Urinary bladder (tissue), 4 donors: ENCODE results near the gene GLRA3. TPM values are rescaled to one million over a fixed set of nuclear protein-coding genes. Genes with fewer than 3 reads are reported as not detected.

Source experiments
- DNase-seq: peaks from one replicate; pipeline ENCODE4 v3.0.0-alpha.2; 2015; ENCODE audit errors: extremely low spot score
- H3K27ac ChIP-seq: one replicate; pipeline ENCODE4 v1.5.1; 2013; ENCODE audit warnings: low read depth, mild to moderate bottlenecking, moderate library complexity
- H3K36me3 ChIP-seq: one replicate; pipeline ENCODE4 v1.6.1; 2013; ENCODE audit warnings: mild to moderate bottlenecking, moderate library complexity; ENCODE audit not compliant: insufficient read depth
- H3K4me1 ChIP-seq: one replicate; pipeline ENCODE4 v1.6.1; 2013; ENCODE audit warnings: mild to moderate bottlenecking, moderate library complexity; ENCODE audit not compliant: insufficient read depth
- H3K4me3 ChIP-seq: one replicate; pipeline ENCODE4 v1.5.1; 2013; ENCODE audit warnings: low read depth, low read length
- WGBS: extraction: QIAGEN DNeasy Blood & Tissue Kit; methylation state at CpG from one replicate; pipeline ENCODE4 v1.1.7; 2013; 5-methylcytosine and 5-hydroxymethylcytosine counted together
- polyA plus RNA-seq: library from polyadenylated mRNA; stranded (reverse); fragments of 200-250 nt; gene quantifications from one replicate; pipeline ENCODE4 v1.2.3, GENCODE V29; 2013
- total RNA-seq: library from RNA; depleted of rRNA; stranded (reverse); fragments of >200 nt; gene quantifications from one replicate; pipeline ENCODE4 v1.2.3, GENCODE V29; 2014
- donor health status: healthy with polysubstance abuse.
- donor health status: healthy.

GLRA3 gene
- total and polyA plus RNA-seq, 2 donors = 0.01 to 0.16 TPM

- Histone ChIP-seq H3K27ac (no peak overlapping the region), H3K36me3 (no peaks in the 10 kb centered on the region), H3K4me3 (no peak overlapping the region), H3K4me1 (no peaks in the 10 kb centered on the region)
- no peak for DNase-seq
- 76% methylated on average over 1 of the region's 1 CpG for WGBS
These were observed 221.3 kb downstream of the GLRA3 start for GRCh38 chr4:174607792-174608191.

- Histone ChIP-seq H3K36me3 (no peaks in the 10 kb centered on the region), H3K4me3 (no peak overlapping the region), H3K27ac (no peak overlapping the region), H3K4me1 (no peaks in the 10 kb centered on the region)
- 25% methylated on average over 4 of the region's 4 CpGs for WGBS
- peak; percentile 28 for DNase-seq
These were observed 224.8 kb downstream of the GLRA3 start for GRCh38 chr4:174604198-174604597.

- whole genome bisulfite sequencing = 52% methylated on average over 1 of the region's 1 CpG
- H3K36me3 ChIP-seq = no peaks in the 10 kb centered on the region
These were observed 228.7 kb downstream of the GLRA3 start for GRCh38 chr4:174600391-174600790.

GRCh38 chr4:174598800-174599199 is 230.2 kb downstream of the GLRA3 start:
- 57% methylated on average over 3 of the region's 3 CpGs for WGBS
- Histone ChIP-seq H3K4me1 (no peaks in the 10 kb centered on the region), H3K27ac (no peak overlapping the region), H3K36me3 (no peaks in the 10 kb centered on the region), H3K4me3 (no peak overlapping the region)
- DNase-seq = no peak

More at GRCh38 chr4:174600391-174600790, 228.7 kb downstream of the GLRA3 start:
- DNase-seq = no peak
- no peaks in the 10 kb centered on the region for H3K4me1 ChIP-seq
- no peak overlapping the region for H3K4me3 ChIP-seq
- no peak overlapping the region for H3K27ac ChIP-seq

GRCh38 chr4:174596513-174596912 is 232.5 kb downstream of the GLRA3 start:
- DNase-seq = no peak
- WGBS = 44% methylated on average over 1 of the region's 1 CpG

GRCh38 chr4:174595141-174595929 is 233.7 kb downstream of the GLRA3 start:
- H3K4me3 ChIP-seq = no peak overlapping the region
- no peaks in the 10 kb centered on the region for H3K36me3 ChIP-seq
- WGBS = 76% methylated on average over 4 of the region's 4 CpGs
- no peaks in the 10 kb centered on the region for H3K4me1 ChIP-seq
- H3K27ac ChIP-seq = no peak overlapping the region
- DNase-seq = no peak

More at GRCh38 chr4:174596513-174596912, 232.5 kb downstream of the GLRA3 start:
- H3K4me3 ChIP-seq = no peak overlapping the region
- H3K4me1 ChIP-seq = no peaks in the 10 kb centered on the region
- no peaks in the 10 kb centered on the region for H3K36me3 ChIP-seq
- no peak overlapping the region for H3K27ac ChIP-seq

GRCh38 chr4:174593701-174594100 is 235.3 kb downstream of the GLRA3 start:
- WGBS = 95% methylated on average over 3 of the region's 3 CpGs
- no peak overlapping the region for H3K4me3 ChIP-seq

GRCh38 chr4:174592985-174593335 is 236.1 kb downstream of the GLRA3 start:
- Histone ChIP-seq H3K4me1 (no peaks in the 10 kb centered on the region), H3K27ac (no peak overlapping the region), H3K36me3 (no peaks in the 10 kb centered on the region), H3K4me3 (no peak overlapping the region)
- DNase-seq = no peak
- 76% methylated on average over 3 of the region's 3 CpGs for WGBS

More at GRCh38 chr4:174593701-174594100, 235.3 kb downstream of the GLRA3 start:
- no peak overlapping the region for H3K27ac ChIP-seq
- no peaks in the 10 kb centered on the region for H3K36me3 ChIP-seq
- no peaks in the 10 kb centered on the region for H3K4me1 ChIP-seq
- DNase-seq = no peak

- no peak overlapping the region for H3K27ac ChIP-seq
- H3K4me3 ChIP-seq = no peak overlapping the region
- 87% methylated on average over 3 of the region's 3 CpGs for WGBS
- DNase-seq = no peak
- H3K36me3 ChIP-seq = no peaks in the 10 kb centered on the region
- no peaks in the 10 kb centered on the region for H3K4me1 ChIP-seq
These were observed 236.6 kb downstream of the GLRA3 start for GRCh38 chr4:174592256-174592984.

GRCh38 chr4:174591243-174592021 is 237.6 kb downstream of the GLRA3 start:
- H3K36me3 ChIP-seq = no peaks in the 10 kb centered on the region
- DNase-seq = no peak
- no peak overlapping the region for H3K4me3 ChIP-seq
- no peaks in the 10 kb centered on the region for H3K4me1 ChIP-seq
- H3K27ac ChIP-seq = no peak overlapping the region
- 73% methylated on average over 5 of the region's 5 CpGs for WGBS

GRCh38 chr4:174590336-174590735 is 238.7 kb downstream of the GLRA3 start:
- H3K4me3 ChIP-seq = no peak overlapping the region
- WGBS = 77% methylated on average over 1 of the region's 1 CpG
- H3K36me3 ChIP-seq = no peaks in the 10 kb centered on the region
- no peaks in the 10 kb centered on the region for H3K4me1 ChIP-seq
- DNase-seq = no peak
- no peak overlapping the region for H3K27ac ChIP-seq
